Heart left ventricle (tissue), 13 donors: ENCODE measurements around the gene NKX6-1.

ENCODE experiments used
- POLR2A ChIP-seq, 2 donors: fragments of 450-650 bp; IDR thresholded peaks; one replicate each; pipeline ENCODE4 v1.6.1; 2017; ENCODE audit warnings: antibody characterized with exemption in 2 of 2, mild to moderate bottlenecking in 2 of 2, moderate library complexity in 2 of 2
- TF ChIP-seq, protein P1 (sequence below), 12 donors: fragments of 200-600 bp; sonication (generic) in 4 of 12; IDR thresholded peaks; one replicate each; pipeline versions ENCODE4 v1.5.0 to v1.8.0; 2018 to 2022; ENCODE audit warnings: antibody characterized with exemption in 12 of 12, mild to moderate bottlenecking in 5 of 12
- donor health status: ischemic (EF 13 %, LVEDD 7.1; RV severe dilation, severe dysfunction).
- donor health status: DM: no; HTN: yes; CAD: no.
- donor health status: DM: no; HTN: no; CAD: no.
- donor health status: ischemic (EF 25% LVEDD 6.9; RV normal size, moderate dysfunction).
- donor health status: ischemic (EF 25% LVEDD 5.7; RV mildly dilated, moderate dysfunction).
- donor health status: ischemic (EF 35%, LVEDD 5.7; RV mildly dilated, moderate dysfunction).
- donor health status: nonischemic (EF 11% LVEDD 7.7; RV severe dilation, severe dysfunction).
- donor health status: DM: yes; HTN: yes; CAD: no.
- donor health status: PGD.
- donor health status: ischemic (EF 29% LVEDD 5.4; RV normal size, mild dysfunction).
- donor health status: nonischemic (EF 23%, LVEDD 6.1; RV moderate dilation, normal function).

DNA sequence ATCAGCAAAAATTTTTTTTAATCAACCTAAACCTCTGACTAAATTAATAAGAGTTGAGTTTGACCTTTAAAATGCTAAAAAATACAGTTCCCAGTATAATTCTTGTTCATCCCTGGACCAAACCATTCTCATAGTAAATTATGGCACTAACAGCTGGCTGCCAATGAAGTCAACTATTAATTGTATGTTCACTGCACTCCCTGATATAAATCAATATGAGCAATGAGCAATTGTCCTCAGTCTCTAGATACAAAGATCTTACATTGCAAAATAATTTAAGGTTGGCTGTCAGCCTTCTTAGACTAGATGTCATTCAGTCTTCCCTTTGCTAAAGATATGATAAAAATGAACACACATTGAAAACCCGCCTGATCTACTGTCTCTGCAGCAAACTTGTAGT is 39.3 kb downstream of the NKX6-1 start:
- TF ChIP-seq POLR2A (IDR thresholded peaks at IDR 0.05) = no peak
- TF ChIP-seq, protein P1, sequence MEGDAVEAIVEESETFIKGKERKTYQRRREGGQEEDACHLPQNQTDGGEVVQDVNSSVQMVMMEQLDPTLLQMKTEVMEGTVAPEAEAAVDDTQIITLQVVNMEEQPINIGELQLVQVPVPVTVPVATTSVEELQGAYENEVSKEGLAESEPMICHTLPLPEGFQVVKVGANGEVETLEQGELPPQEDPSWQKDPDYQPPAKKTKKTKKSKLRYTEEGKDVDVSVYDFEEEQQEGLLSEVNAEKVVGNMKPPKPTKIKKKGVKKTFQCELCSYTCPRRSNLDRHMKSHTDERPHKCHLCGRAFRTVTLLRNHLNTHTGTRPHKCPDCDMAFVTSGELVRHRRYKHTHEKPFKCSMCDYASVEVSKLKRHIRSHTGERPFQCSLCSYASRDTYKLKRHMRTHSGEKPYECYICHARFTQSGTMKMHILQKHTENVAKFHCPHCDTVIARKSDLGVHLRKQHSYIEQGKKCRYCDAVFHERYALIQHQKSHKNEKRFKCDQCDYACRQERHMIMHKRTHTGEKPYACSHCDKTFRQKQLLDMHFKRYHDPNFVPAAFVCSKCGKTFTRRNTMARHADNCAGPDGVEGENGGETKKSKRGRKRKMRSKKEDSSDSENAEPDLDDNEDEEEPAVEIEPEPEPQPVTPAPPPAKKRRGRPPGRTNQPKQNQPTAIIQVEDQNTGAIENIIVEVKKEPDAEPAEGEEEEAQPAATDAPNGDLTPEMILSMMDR (IDR thresholded peaks at IDR 0.05) = no peak
